K562 (cell line): ENCODE data around the gene FH. TPM values are rescaled to one million over a fixed set of nuclear protein-coding genes. Genes with fewer than 3 reads are reported as not detected.

Experiments
- CHD4 ChIP-seq: fragments of 200-600 bp; sonication (generic); IDR thresholded peaks from 3 replicates; pipeline ENCODE4 v1.6.1; 2012; ENCODE audit warnings: low read depth, mild to moderate bottlenecking, mixed read lengths, low read length, inconsistent platforms; ENCODE audit not compliant: insufficient read depth, insufficient replicate concordance, poor library complexity, severe bottlenecking
- FOXK2 ChIP-seq, 2 experiments: fragments of 450-650 bp; IDR thresholded peaks in 1 of 2; conservative IDR thresholded peaks in 1 of 2; 2 replicates each; pipeline ENCODE4 v1.6.1; 2016; ENCODE audit warnings: low read depth in 2 of 2, mild to moderate bottlenecking in 1 of 2
- JUND ChIP-seq, 2 experiments: IDR thresholded peaks; 2 replicates in 1 of 2; 3 replicates in 1 of 2; pipeline ENCODE4 v1.6.1; 2011; ENCODE audit warnings: borderline replicate concordance in 2 of 2, low read depth in 2 of 2, low read length in 2 of 2, improper control_type of control experiment in 1 of 2, missing biosample characterization in 1 of 2, missing genetic modification characterization in 1 of 2, missing genetic modification reagents in 1 of 2
- ZNF75A ChIP-seq: fragments of 450-650 bp; formaldehyde crosslinking; IDR thresholded peaks from 2 replicates; pipeline ENCODE4 v1.4.0; 2020; ENCODE audit warnings: mild to moderate bottlenecking
- polyA plus RNA-seq, 8 experiments: library from polyadenylated mRNA; depleted of rRNA in 4 of 8; stranded (reverse) in 5 of 8; unstranded in 3 of 8; fragments of >200 nt; fragmentation: Nextera tagmentation in 2 of 8; fragmentation: Illumina TruSeq in 1 of 8; extraction: Ambion mirVana in 2 of 8; extraction: Trizol in 1 of 8; gene quantifications; 2 replicates each; pipeline versions ENCODE4 v1.2.1 to v1.2.3, GENCODE V29; 2011 to 2014; ENCODE audit warnings: inconsistent platforms in 1 of 8, missing spikeins in 1 of 8
- total RNA-seq, 7 experiments: library from RNA; depleted of rRNA in 6 of 7; stranded (reverse); fragments of >200 nt in 6 of 7; fragmentation: Illumina TruSeq in 2 of 7; extraction: Trizol in 2 of 7; gene quantifications; 2 replicates each; pipeline versions ENCODE4 v1.2.1 to v1.2.3, GENCODE V29; 2011 to 2021; ENCODE audit warnings: low replicate concordance in 1 of 7
- TF ChIP-seq, protein P1 (sequence below), 3 experiments: fragments of 200-800 bp in 1 of 3; sonication (Bioruptor generic) in 1 of 3; sonication (generic) in 1 of 3; formaldehyde crosslinking in 1 of 3; IDR thresholded peaks; 2 replicates each; pipeline versions ENCODE4 v1.6.1 to v1.8.0; 2016 to 2022; ENCODE audit warnings: mild to moderate bottlenecking in 2 of 3, missing compliant biosample characterization in 2 of 3, missing genetic modification characterization in 2 of 3, missing genetic modification reagents in 1 of 3
- TF ChIP-seq, protein P2 (sequence below): sonication (generic); formaldehyde crosslinking; IDR thresholded peaks from 2 replicates; pipeline ENCODE4 v1.8.0; 2023; ENCODE audit warnings: mild to moderate bottlenecking, missing genetic modification reagents
- TF ChIP-seq, protein P3 (sequence below), 2 experiments: fragments of 450-650 bp in 1 of 2; sonication (generic) in 1 of 2; formaldehyde crosslinking in 1 of 2; IDR thresholded peaks in 1 of 2; conservative IDR thresholded peaks in 1 of 2; 2 replicates each; pipeline versions ENCODE4 v1.6.1 to v1.8.1; 2016 to 2023; ENCODE audit warnings: mild to moderate bottlenecking in 2 of 2, moderate library complexity in 2 of 2, inconsistent platforms in 1 of 2, missing genetic modification reagents in 1 of 2

The FH gene
- total and polyA plus RNA-seq, 9 of the 15 experiments (the other 6 are each of a cell fraction or from before 2014, with no cell fraction given) = 117 to 240 (median 211) TPM

DNA sequence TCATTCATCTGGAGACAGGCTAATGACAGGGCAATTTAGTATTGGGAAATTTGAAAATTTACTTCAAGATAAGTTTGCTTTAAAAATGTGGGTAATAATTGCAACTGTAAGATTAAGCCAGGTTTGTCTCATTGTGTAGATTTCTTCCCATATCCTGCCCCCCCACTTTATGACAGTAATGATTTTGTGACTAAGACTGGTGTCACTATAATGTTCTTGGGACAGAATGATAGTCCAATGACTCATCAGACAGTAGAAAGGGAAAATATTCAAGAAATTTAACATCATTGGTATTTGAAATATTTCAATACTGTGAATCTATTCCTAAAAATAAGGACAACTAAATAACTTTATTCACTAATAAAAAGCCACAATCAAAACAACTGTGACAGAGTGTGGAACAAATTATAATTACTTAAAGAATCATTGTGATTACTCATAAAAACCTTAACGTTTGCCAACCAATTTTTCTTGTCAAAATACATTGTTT lies 36.7 kb downstream of the FH start (continued):
- TF ChIP-seq JUND (IDR thresholded peaks at IDR 0.05; ENCODE audit: borderline replicate concordance, low read depth, low read length) (0 out of 2 replicates have a peak, but pooled peaks have one; percentile 9), JUND (tag; IDR thresholded peaks at IDR 0.05; ENCODE audit: borderline replicate concordance, low read depth, low read length) (no peak; the same call in 2 of the 3 replicates), CHD4 (no peak), ZNF75A (no peak), FOXK2 (conservative IDR thresholded peaks at IDR 0.05 in 1 of 2, IDR thresholded peaks at IDR 0.05 in 1 of 2; ENCODE audit: low read depth in 2 of 2) (no peak)
- TF ChIP-seq, protein P1, sequence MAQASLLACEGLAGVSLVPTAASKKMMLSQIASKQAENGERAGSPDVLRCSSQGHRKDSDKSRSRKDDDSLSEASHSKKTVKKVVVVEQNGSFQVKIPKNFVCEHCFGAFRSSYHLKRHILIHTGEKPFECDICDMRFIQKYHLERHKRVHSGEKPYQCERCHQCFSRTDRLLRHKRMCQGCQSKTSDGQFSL (CRISPR knock-in tag; IDR thresholded peaks at IDR 0.05) = peak; percentile 30; the same call in 1 of the 2 replicates
- TF ChIP-seq, protein P1 (tag; IDR thresholded peaks at IDR 0.05) = no peak
- TF ChIP-seq, protein P2, sequence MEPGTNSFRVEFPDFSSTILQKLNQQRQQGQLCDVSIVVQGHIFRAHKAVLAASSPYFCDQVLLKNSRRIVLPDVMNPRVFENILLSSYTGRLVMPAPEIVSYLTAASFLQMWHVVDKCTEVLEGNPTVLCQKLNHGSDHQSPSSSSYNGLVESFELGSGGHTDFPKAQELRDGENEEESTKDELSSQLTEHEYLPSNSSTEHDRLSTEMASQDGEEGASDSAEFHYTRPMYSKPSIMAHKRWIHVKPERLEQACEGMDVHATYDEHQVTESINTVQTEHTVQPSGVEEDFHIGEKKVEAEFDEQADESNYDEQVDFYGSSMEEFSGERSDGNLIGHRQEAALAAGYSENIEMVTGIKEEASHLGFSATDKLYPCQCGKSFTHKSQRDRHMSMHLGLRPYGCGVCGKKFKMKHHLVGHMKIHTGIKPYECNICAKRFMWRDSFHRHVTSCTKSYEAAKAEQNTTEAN (CRISPR knock-in tag) = no peak
- TF ChIP-seq, protein P3, sequence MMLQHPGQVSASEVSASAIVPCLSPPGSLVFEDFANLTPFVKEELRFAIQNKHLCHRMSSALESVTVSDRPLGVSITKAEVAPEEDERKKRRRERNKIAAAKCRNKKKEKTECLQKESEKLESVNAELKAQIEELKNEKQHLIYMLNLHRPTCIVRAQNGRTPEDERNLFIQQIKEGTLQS (IDR thresholded peaks at IDR 0.05) = peak; percentile 80
- TF ChIP-seq, protein P3 (CRISPR knock-in tag; conservative IDR thresholded peaks at IDR 0.05) = no peak
